Uterus (tissue), 2 donors: ENCODE measurements around the gene TBXAS1.

Source experiments
- CTCF ChIP-seq, 4 experiments: fragments of 200-600 bp in 2 of 4; fragments of 450-650 bp in 2 of 4; sonication (generic) in 2 of 4; IDR thresholded peaks; one replicate each; pipeline ENCODE4 v1.5.1; 2016 to 2019; ENCODE audit warnings: antibody characterized with exemption in 4 of 4, mild to moderate bottlenecking in 2 of 4, moderate library complexity in 1 of 4
- POLR2A ChIP-seq, 2 donors: fragments of 450-650 bp; IDR thresholded peaks; one replicate each; pipeline ENCODE4 v1.6.1; 2016; ENCODE audit warnings: antibody characterized with exemption in 2 of 2, mild to moderate bottlenecking in 1 of 2, moderate library complexity in 1 of 2

- TF ChIP-seq POLR2A (IDR thresholded peaks at IDR 0.05): no peak
- TF ChIP-seq CTCF (IDR thresholded peaks at IDR 0.05): no peak
These were observed 64.4 kb downstream of the TBXAS1 start for GRCh38 chr7:139893461-139893860.
